Stimulated activated CD8-positive, alpha-beta memory T cell treated with anti-CD3 and anti-CD28 coated beads, Interleukin-12 subunit alpha, Interleukin-12 subunit beta, amount 100 ng/mL, for 4 hours (primary cell): Measurements from ENCODE around the gene NXT1.

Source experiments
- DNase-seq: peaks from one replicate; pipeline ENCODE4 v3.0.0-alpha.2; 2020; ENCODE audit warnings: low read depth

Gene NXT1

DNA sequence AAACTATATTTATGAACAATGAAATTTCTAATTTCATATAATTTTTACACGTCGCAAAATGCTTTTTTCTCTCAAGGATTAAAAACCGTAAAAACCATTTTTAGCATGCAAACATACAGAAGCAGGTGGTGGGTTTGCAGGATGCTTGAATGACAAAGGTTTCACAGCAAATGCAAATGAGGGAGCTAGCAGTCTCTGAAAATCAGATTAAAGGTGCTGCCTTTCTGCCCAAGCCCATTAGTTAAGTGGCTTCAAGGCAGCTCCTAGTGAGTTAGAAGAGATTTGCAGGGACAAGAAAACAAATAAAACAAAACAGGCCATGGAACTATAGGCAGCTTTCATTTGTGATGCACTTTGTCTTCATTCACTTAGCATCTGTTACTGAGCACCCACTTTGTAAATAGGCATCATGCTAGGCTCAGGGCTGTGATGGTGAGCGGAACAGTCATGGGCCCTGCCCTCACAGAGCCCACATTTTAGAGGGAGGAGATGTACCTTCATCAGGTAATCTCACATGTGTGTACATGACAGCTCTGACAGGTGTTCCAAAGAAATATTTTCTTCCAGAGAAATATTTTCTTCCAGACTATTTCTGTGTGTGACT is 41.2 kb downstream of the NXT1 start:
- no peak for DNase-seq

DNA sequence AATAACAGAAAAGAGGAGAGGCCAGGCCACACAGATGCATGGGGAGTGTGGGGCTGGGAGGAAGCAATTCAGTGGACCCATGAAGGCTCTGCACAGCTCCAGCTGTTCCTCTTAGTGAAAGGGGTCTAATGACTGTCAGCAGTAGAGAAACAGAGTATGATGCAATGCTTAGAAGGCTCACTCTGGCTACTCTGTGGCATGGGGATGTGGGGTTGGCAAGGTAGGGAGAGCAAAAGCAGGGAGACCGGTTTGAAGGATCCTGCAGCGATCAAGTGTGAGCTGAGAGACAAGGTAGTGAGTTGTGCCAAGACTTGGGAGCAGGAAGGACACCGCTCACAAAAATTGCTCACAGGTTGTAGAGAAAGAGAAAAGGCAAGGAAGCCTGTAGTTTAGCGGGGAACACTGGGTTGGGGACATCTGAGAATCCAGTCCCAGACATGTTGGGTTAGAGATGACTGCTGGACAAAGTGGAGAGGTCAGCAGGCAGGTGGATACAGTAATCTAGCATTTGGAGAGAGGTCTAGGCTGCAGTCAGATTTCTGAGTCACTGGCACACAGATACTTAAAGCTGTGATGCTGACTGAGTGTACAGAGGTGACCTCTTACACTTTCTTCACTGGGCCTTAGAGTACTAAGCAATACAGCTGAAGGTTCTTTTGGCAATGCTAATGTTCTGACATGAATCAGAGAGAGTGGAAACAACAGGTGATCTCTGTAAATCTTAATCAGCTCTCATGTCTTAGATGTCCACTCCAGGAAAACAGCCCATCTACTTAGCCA is 43.6 kb downstream of the NXT1 start:
- no peak for DNase-seq

DNA sequence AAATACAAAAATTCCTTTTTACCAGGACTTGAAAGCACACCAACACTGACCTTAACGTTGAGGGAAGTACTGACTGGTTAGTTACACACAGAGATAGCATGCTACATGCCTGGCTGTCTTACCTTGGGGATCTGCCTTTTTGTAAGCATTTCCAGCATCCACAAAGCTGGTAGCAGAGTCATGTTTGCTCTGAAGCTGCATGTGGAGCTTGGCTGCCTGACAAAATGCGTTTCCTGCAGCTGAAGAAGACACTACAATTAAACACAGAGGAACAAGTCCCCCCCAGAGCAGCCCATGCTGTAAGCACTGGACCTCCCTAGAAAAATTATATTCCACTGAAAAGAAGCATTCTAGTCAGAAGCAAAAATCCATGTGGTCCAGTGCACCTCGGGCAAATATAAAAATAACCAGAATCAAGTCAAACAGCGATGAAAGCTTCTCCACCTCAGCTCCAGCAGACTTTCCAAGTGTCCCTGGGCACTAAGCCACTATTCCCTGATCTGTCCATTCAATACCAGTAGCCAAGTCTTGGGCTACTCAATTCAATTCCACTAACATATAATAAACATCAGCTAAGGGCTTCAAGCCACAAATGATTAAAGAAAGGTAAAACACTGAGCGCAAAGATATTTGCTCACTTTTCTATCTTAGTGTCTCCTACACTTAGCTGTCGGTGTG is 46.5 kb downstream of the NXT1 start:
- DNase-seq, result no peak

DNA sequence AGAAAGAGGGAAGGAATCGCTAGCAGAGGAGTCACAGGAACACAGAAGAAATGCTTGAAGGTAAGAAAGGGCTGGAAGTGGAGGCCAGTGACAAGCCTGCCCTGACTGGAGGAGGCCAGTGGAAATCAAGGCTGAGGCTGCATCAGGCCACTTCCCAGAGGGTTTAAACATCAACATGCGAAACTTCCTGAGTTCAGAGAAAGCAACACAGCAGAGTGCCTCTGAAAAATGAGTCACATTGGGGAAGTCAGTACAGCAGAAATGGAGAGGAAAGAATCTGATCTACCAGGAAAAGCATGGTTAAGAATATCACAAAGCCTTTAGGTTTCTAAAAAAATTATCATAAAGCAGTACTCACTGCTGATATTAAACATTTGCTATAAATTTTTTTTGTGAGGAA is 47.4 kb downstream of the NXT1 start:
- no peak for DNase-seq

DNA sequence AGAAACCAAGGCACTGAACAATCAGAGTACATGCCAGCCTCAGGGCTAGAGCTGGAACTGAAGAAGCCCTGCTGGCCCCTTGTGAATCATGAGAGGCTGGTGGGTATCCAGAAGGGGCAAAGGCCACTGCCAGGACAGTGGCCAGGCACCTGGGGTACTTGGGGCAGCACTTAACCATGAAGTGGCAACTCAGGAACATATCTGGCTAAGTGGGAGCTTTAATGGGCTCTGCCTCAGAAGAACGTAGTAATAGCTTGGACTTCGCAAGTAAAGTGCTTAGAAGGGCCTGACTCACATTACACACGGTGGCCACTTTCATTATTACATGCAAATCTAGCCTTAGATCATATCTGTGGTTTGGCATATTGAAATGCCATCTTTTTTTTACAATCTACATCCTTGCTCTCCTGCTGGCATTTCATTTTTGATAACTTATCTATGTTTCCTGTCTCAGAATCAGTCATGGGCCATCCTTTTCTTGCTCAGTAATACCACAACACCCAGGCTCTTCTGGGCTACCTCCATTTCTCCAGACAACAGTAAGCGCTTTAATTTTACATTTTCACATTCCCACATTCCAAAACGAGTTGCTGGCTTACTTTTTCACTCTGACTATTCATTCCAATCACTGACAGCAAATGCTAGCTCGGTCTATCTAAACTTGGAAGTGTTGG is 49.1 kb downstream of the NXT1 start:
- no peak for DNase-seq

DNA sequence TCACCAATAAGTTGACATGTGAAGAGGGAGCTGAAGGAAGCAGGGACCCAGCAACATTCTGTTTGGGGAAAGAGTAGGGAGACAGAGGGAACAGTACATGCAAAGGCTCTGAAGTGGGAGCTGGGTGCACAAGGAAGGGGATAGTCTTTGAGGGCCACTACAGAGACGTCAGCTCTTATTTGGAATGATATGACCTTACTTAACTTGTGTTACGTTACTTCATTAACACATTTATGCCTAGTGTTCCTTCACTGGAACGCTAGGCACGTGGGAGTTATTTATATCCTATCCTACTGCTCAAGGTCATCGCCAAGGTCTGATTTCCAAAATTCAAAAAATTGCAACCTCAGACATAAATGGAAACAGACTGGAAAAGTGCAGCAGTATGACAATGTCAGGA is 50.5 kb downstream of the NXT1 start:
- DNase-seq, result no peak

DNA sequence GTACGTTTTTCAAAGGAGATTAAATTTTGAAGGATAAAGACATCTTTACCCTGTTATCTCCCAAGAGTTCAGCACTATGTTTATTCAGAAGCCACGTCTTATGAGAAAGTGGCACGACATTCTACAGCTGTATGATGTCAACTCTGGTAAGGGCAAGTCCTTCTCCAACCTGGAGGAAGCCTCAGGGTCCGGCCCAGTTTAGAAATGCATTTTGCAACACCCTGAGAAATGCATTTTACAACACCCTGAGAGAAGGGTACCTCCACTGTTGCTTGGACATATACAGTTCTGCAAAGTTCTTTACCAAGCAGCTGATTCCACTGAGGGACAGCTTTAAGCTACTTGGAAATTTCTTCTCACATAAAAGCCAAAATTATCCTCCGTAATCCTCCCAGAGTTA is 53.2 kb downstream of the NXT1 start:
- DNase-seq, result no peak

DNA sequence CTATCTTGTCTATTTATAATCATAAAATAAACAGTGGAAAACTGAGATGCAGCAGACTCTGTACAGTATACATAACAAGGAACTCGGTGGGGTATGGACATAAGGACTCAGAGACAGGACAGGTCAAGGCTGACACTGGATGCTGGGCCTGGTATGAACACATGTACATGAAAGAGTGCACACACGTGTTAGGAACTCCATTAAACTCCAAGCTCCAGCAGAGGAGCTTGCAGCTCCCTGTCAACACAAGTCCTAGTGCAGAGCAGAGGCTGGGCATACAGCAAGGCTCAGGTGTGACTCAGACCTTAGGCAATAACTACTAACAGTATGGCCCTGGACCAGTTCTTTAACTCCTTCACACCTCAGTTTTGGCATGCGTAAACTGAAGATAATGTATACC is 53.6 kb downstream of the NXT1 start:
- no peak for DNase-seq
